GM12878 (cell line): ENCODE data around the gene PATL1. TPM values are rescaled to one million over a fixed set of nuclear protein-coding genes. Genes with fewer than 3 reads are reported as not detected.
A peak's percentile ranks its signal among the peaks of the same experiment; 100 is the strongest.

Experiments used
- BACH1 ChIP-seq: fragments of 450-650 bp; IDR thresholded peaks from 2 replicates; pipeline ENCODE4 v1.6.1; 2017; ENCODE audit warnings: mild to moderate bottlenecking, borderline replicate concordance
- BHLHE40 ChIP-seq, 2 experiments: fragments of 450-650 bp in 1 of 2; IDR thresholded peaks; 2 replicates each; pipeline ENCODE4 v1.6.1; 2011 to 2017; ENCODE audit warnings: low read depth in 2 of 2, borderline replicate concordance in 1 of 2, improper control_type of control experiment in 1 of 2, low read length in 1 of 2, mild to moderate bottlenecking in 1 of 2
- BMI1 ChIP-seq: fragments of 450-650 bp; IDR thresholded peaks from 2 replicates; pipeline ENCODE4 v1.6.1; 2016; ENCODE audit warnings: mild to moderate bottlenecking, moderate library complexity, borderline replicate concordance
- CEBPB ChIP-seq, 2 experiments: fragments of 150-350 bp in 1 of 2; IDR thresholded peaks; 2 replicates each; pipeline ENCODE4 v1.6.1; 2012 to 2014; ENCODE audit warnings: low read depth in 2 of 2, low read length in 2 of 2, borderline replicate concordance in 1 of 2, inconsistent platforms in 1 of 2
- EGR1 ChIP-seq, 2 experiments: IDR thresholded peaks; 1 replicate in 1 of 2; 2 replicates in 1 of 2; pipeline ENCODE4 v1.6.1; 2011 to 2012; ENCODE audit warnings: low read depth in 2 of 2, low read length in 2 of 2, borderline replicate concordance in 1 of 2, mild to moderate bottlenecking in 1 of 2, moderate library complexity in 1 of 2
- LARP7 ChIP-seq: fragments of 450-650 bp; IDR thresholded peaks from 2 replicates; pipeline ENCODE4 v1.6.1; 2017; ENCODE audit warnings: mild to moderate bottlenecking
- NR2C1 ChIP-seq: fragments of 450-650 bp; IDR thresholded peaks from 2 replicates; pipeline ENCODE4 v1.6.1; 2017; ENCODE audit warnings: antibody characterized with exemption, mild to moderate bottlenecking, moderate library complexity
- POLR2AphosphoS5 ChIP-seq: IDR thresholded peaks from 2 replicates; pipeline ENCODE4 v1.6.1; 2011; ENCODE audit warnings: mild to moderate bottlenecking, low read length, inconsistent platforms
- SREBF1 ChIP-seq: IDR thresholded peaks from 2 replicates; pipeline ENCODE4 v1.6.1; 2012; ENCODE audit warnings: mild to moderate bottlenecking, low read length
- TARDBP ChIP-seq: IDR thresholded peaks from 2 replicates; pipeline ENCODE4 v1.6.1; 2016; ENCODE audit warnings: borderline replicate concordance
- TBL1XR1 ChIP-seq: IDR thresholded peaks from 2 replicates; pipeline ENCODE4 v1.6.1; 2012; ENCODE audit warnings: low read depth, low read length, improper control_type of control experiment
- ZNF207 ChIP-seq: fragments of 450-650 bp; IDR thresholded peaks from 2 replicates; pipeline ENCODE4 v1.6.1; 2014; ENCODE audit warnings: antibody characterized with exemption, mild to moderate bottlenecking, borderline replicate concordance
- ZNF24 ChIP-seq: fragments of 450-650 bp; IDR thresholded peaks from 2 replicates; pipeline ENCODE4 v1.6.1; 2017; ENCODE audit warnings: antibody characterized with exemption, mild to moderate bottlenecking
- polyA plus RNA-seq, 11 experiments: library from polyadenylated mRNA; depleted of rRNA in 4 of 11; unstranded in 6 of 11; stranded (reverse) in 5 of 11; fragments of >200 nt; fragmentation: Nextera tagmentation in 4 of 11; fragmentation: Illumina TruSeq in 1 of 11; extraction: Ambion mirVana in 4 of 11; extraction: Trizol in 1 of 11; gene quantifications; 1 replicate in 1 of 11; 2 replicates in 10 of 11; pipeline versions ENCODE4 v1.2.1 to v1.2.3, GENCODE V29; 2011 to 2016; ENCODE audit warnings: inconsistent platforms in 2 of 11, missing spikeins in 2 of 11, low read depth in 1 of 11
- total RNA-seq, 4 experiments: library from RNA; depleted of rRNA in 3 of 4; stranded (reverse); fragments of >200 nt in 3 of 4; fragmentation: Illumina TruSeq in 1 of 4; extraction: Trizol in 1 of 4; gene quantifications; 2 replicates each; pipeline versions ENCODE4 v1.2.1 to v1.2.3, GENCODE V29; 2013 to 2021
- TF ChIP-seq, protein P1 (sequence below): IDR thresholded peaks from 2 replicates; pipeline ENCODE4 v1.6.1; 2011; ENCODE audit warnings: borderline replicate concordance, low read depth, mild to moderate bottlenecking, moderate library complexity, low read length; ENCODE audit not compliant: insufficient read depth, poor library complexity, severe bottlenecking
- TF ChIP-seq, protein P2 (sequence below): IDR thresholded peaks from 2 replicates; pipeline ENCODE4 v1.6.1; 2012; ENCODE audit warnings: low read depth, low read length, improper control_type of control experiment
- TF ChIP-seq, protein P3 (sequence below): fragments of 450-650 bp; IDR thresholded peaks from 2 replicates; pipeline ENCODE4 v1.6.1; 2017; ENCODE audit warnings: mild to moderate bottlenecking, moderate library complexity
- TF ChIP-seq, protein P4 (sequence below): fragments of 450-650 bp; IDR thresholded peaks from 2 replicates; pipeline ENCODE4 v1.6.1; 2018; ENCODE audit warnings: borderline replicate concordance, mild to moderate bottlenecking; ENCODE audit not compliant: partially characterized antibody
- TF ChIP-seq, protein P5 (sequence below): fragments of 450-650 bp; IDR thresholded peaks from 2 replicates; pipeline ENCODE4 v1.6.1; 2016; ENCODE audit warnings: mild to moderate bottlenecking

The PATL1 gene
- total and polyA plus RNA-seq, 10 of the 15 experiments (the other 5 are each of a cell fraction or from before 2014, with no cell fraction given) = 5.3 to 62.0 (median 14.9) TPM

DNA sequence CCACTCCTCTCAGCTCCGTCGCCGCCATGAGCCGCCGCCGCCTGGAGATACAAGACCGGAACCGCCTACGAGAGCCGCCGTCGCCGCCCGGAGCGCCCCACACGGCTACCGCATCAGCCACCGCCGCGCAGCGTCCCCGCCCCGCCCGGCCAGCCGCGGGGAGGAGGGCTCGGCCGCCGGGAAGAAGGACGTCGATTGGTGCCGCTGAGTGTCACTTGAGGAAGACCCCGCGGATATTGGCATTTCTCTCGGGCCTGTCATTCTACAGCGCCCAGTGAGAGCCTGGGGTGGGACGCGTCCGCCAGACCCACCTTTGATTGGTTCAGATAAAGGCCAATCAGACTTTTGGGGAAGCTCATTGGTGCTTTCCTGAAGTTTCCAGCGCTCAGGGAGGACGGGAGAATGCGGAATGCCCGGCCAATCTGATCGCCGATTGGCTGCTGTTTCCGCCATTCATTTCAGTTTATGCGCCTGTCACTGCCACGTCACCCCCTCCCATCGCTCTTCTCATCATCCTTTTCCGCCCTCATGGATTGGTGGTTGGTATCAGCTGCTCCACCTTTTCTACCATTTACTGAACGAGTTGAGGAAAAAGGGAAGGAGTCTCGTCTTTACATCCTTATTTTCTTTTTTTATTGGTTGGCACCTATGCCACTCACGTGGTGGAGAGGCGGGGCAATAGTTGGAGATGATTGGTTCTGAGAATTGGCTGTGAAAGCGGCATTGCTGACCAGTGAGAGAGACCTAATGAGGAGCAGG is 53.0 kb downstream of the PATL1 start, which contains the start of gene OSBP (continued):
- TF ChIP-seq, protein P1, sequence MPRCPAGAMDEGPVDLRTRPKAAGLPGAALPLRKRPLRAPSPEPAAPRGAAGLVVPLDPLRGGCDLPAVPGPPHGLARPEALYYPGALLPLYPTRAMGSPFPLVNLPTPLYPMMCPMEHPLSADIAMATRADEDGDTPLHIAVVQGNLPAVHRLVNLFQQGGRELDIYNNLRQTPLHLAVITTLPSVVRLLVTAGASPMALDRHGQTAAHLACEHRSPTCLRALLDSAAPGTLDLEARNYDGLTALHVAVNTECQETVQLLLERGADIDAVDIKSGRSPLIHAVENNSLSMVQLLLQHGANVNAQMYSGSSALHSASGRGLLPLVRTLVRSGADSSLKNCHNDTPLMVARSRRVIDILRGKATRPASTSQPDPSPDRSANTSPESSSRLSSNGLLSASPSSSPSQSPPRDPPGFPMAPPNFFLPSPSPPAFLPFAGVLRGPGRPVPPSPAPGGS = no peak
- TF ChIP-seq, protein P2, sequence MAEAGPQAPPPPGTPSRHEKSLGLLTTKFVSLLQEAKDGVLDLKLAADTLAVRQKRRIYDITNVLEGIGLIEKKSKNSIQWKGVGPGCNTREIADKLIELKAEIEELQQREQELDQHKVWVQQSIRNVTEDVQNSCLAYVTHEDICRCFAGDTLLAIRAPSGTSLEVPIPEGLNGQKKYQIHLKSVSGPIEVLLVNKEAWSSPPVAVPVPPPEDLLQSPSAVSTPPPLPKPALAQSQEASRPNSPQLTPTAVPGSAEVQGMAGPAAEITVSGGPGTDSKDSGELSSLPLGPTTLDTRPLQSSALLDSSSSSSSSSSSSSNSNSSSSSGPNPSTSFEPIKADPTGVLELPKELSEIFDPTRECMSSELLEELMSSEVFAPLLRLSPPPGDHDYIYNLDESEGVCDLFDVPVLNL = 0 out of 2 replicates have a peak, but pooled peaks have one; percentile 13
- TF ChIP-seq POLR2AphosphoS5 (no peak; the same call in 1 of the 2 replicates), TBL1XR1 (no peak), NR2C1 (no peak), BMI1 (no peak), LARP7 (no peak; the same call in 1 of the 2 replicates), BACH1 (no peak; the same call in 1 of the 2 replicates), BHLHE40 (IDR thresholded peaks at IDR 0.05; ENCODE audit: borderline replicate concordance in 1 of 2, low read depth in 2 of 2, low read length in 1 of 2) (no peak), ZNF24 (peak; percentile 21; the same call in 1 of the 2 replicates), TARDBP (no peak), SREBF1 (no peak; the same call in 1 of the 2 replicates), CEBPB (IDR thresholded peaks at IDR 0.05; ENCODE audit: borderline replicate concordance in 1 of 2, low read depth in 2 of 2, low read length in 2 of 2) (no peak), ZNF207 (peak; percentile 92; the same call in 1 of the 2 replicates), EGR1 (IDR thresholded peaks at IDR 0.05; ENCODE audit: borderline replicate concordance in 1 of 2, low read depth in 2 of 2, low read length in 2 of 2) (0 out of 3 replicates have a peak, but pooled peaks of 1 of the 2 experiments have one; percentile 4)
- TF ChIP-seq, protein P3, sequence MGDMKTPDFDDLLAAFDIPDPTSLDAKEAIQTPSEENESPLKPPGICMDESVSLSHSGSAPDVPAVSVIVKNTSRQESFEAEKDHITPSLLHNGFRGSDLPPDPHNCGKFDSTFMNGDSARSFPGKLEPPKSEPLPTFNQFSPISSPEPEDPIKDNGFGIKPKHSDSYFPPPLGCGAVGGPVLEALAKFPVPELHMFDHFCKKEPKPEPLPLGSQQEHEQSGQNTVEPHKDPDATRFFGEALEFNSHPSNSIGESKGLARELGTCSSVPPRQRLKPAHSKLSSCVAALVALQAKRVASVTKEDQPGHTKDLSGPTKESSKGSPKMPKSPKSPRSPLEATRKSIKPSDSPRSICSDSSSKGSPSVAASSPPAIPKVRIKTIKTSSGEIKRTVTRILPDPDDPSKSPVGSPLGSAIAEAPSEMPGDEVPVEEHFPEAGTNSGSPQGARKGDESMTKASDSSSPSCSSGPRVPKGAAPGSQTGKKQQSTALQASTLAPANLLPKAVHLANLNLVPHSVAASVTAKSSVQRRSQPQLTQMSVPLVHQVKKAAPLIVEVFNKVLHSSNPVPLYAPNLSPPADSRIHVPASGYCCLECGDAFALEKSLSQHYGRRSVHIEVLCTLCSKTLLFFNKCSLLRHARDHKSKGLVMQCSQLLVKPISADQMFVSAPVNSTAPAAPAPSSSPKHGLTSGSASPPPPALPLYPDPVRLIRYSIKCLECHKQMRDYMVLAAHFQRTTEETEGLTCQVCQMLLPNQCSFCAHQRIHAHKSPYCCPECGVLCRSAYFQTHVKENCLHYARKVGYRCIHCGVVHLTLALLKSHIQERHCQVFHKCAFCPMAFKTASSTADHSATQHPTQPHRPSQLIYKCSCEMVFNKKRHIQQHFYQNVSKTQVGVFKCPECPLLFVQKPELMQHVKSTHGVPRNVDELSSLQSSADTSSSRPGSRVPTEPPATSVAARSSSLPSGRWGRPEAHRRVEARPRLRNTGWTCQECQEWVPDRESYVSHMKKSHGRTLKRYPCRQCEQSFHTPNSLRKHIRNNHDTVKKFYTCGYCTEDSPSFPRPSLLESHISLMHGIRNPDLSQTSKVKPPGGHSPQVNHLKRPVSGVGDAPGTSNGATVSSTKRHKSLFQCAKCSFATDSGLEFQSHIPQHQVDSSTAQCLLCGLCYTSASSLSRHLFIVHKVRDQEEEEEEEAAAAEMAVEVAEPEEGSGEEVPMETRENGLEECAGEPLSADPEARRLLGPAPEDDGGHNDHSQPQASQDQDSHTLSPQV = no peak
- TF ChIP-seq, protein P4, sequence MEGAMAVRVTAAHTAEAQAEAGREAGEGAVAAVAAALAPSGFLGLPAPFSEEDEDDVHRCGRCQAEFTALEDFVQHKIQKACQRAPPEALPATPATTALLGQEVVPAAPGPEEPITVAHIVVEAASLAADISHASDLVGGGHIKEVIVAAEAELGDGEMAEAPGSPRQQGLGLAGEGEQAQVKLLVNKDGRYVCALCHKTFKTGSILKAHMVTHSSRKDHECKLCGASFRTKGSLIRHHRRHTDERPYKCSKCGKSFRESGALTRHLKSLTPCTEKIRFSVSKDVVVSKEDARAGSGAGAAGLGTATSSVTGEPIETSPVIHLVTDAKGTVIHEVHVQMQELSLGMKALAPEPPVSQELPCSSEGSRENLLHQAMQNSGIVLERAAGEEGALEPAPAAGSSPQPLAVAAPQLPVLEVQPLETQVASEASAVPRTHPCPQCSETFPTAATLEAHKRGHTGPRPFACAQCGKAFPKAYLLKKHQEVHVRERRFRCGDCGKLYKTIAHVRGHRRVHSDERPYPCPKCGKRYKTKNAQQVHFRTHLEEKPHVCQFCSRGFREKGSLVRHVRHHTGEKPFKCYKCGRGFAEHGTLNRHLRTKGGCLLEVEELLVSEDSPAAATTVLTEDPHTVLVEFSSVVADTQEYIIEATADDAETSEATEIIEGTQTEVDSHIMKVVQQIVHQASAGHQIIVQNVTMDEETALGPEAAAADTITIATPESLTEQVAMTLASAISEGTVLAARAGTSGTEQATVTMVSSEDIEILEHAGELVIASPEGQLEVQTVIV = peak; percentile 95
- TF ChIP-seq, protein P5, sequence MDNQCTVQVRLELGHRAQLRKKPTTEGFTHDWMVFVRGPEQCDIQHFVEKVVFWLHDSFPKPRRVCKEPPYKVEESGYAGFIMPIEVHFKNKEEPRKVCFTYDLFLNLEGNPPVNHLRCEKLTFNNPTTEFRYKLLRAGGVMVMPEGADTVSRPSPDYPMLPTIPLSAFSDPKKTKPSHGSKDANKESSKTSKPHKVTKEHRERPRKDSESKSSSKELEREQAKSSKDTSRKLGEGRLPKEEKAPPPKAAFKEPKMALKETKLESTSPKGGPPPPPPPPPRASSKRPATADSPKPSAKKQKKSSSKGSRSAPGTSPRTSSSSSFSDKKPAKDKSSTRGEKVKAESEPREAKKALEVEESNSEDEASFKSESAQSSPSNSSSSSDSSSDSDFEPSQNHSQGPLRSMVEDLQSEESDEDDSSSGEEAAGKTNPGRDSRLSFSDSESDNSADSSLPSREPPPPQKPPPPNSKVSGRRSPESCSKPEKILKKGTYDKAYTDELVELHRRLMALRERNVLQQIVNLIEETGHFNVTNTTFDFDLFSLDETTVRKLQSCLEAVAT = no peak
